T-helper 2 cell treated with Interferon-gamma antibody and Interleukin-4, amounts not matched to agents 5 μg/mL and 100 μg/mL, for 36 hours (primary cell): ENCODE results near the gene EXOC4.

Source experiments
- DNase-seq: peaks from one replicate; pipeline ENCODE4 v3.0.0; 2021; ENCODE audit warnings: low spot score
- H3K27ac Mint-ChIP-seq: one replicate; pipeline ENCODE4 v1.8.0; 2021; ENCODE audit warnings: mild to moderate bottlenecking, mixed read lengths
- H3K27me3 Mint-ChIP-seq: one replicate; pipeline ENCODE4 v1.8.0; 2021; ENCODE audit warnings: low read depth, mixed read lengths
- H3K36me3 Mint-ChIP-seq: one replicate; pipeline ENCODE4 v1.8.0; 2021; ENCODE audit warnings: low read depth, mixed read lengths
- H3K4me1 Mint-ChIP-seq: one replicate; pipeline ENCODE4 v1.8.0; 2021; ENCODE audit warnings: low read depth, mixed read lengths
- H3K4me3 Mint-ChIP-seq: one replicate; pipeline ENCODE4 v1.8.0; 2022; ENCODE audit warnings: mild to moderate bottlenecking, moderate library complexity, mixed read lengths
- H3K9me3 Mint-ChIP-seq: one replicate; pipeline ENCODE4 v1.8.0; 2021; ENCODE audit warnings: mixed read lengths

The EXOC4 gene

GRCh38 chr7:133445617-133446016 is 192.7 kb downstream of the EXOC4 start:
- Mint-ChIP-seq H3K36me3 (peaks cover 5% of the 10 kb centered on the region), H3K27ac (no peak overlapping the region), H3K4me3 (no peak overlapping the region), H3K9me3 (no peaks in the 10 kb centered on the region), H3K27me3 (no peaks in the 10 kb centered on the region), H3K4me1 (peaks cover 2% of the 10 kb centered on the region)
- DNase-seq, result no peak

- Mint-ChIP-seq H3K36me3 (no peaks in the 10 kb centered on the region), H3K27me3 (no peaks in the 10 kb centered on the region), H3K27ac (no peak overlapping the region), H3K4me3 (no peak overlapping the region), H3K9me3 (no peaks in the 10 kb centered on the region), H3K4me1 (peaks cover 9% of the 10 kb centered on the region)
- no peak for DNase-seq
Observed at GRCh38 chr7:133448012-133448411, 195.1 kb downstream of the EXOC4 start.

DNA sequence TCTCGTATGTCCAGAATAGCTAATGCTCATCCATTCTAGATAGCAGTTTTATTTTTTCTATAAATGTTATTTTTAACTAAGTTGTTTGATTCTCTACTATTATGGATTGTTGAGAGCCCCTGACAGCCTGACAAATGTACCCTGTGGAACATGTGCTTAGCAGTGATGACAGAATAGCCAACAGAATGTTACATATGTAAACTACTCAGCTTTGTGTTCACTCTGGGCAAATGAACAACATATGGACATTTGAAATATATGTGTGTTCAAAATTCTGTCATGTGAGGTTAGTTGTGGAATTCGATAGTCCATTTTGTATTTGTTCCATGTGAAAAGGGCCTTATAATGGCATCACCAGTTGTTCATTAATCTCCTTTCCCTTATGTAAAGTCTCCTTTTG is 199.7 kb downstream of the EXOC4 start:
- H3K36me3 Mint-ChIP-seq, result peaks cover 3% of the 10 kb centered on the region
- H3K9me3 Mint-ChIP-seq, result no peaks in the 10 kb centered on the region
- H3K4me1 Mint-ChIP-seq, result peaks cover 11% of the 10 kb centered on the region
- no peak overlapping the region for H3K27ac Mint-ChIP-seq
- DNase-seq, result no peak
- no peak overlapping the region for H3K4me3 Mint-ChIP-seq
- no peaks in the 10 kb centered on the region for H3K27me3 Mint-ChIP-seq

- Mint-ChIP-seq H3K27ac (no peak overlapping the region), H3K36me3 (peaks cover 5% of the 10 kb centered on the region), H3K9me3 (no peaks in the 10 kb centered on the region), H3K4me1 (peaks cover 23% of the 10 kb centered on the region), H3K27me3 (no peaks in the 10 kb centered on the region), H3K4me3 (no peak overlapping the region)
- no peak for DNase-seq
Observed at GRCh38 chr7:133458688-133459087, 205.8 kb downstream of the EXOC4 start.

GRCh38 chr7:133461421-133461820 is 208.5 kb downstream of the EXOC4 start:
- peaks cover 23% of the 10 kb centered on the region for H3K4me1 Mint-ChIP-seq
- H3K27me3 Mint-ChIP-seq, result no peaks in the 10 kb centered on the region
- H3K9me3 Mint-ChIP-seq, result peaks cover 17% of the 10 kb centered on the region
- peaks cover 21% of the 10 kb centered on the region for H3K36me3 Mint-ChIP-seq
- peak overlapping the region; percentile 28 for H3K27ac Mint-ChIP-seq
- H3K4me3 Mint-ChIP-seq, result peak overlapping the region; percentile 30
- no peak for DNase-seq

GRCh38 chr7:133475655-133476054 is 222.8 kb downstream of the EXOC4 start:
- Mint-ChIP-seq H3K36me3 (peaks cover 41% of the 10 kb centered on the region), H3K4me1 (peaks cover 28% of the 10 kb centered on the region), H3K9me3 (peaks cover 12% of the 10 kb centered on the region), H3K4me3 (no peak overlapping the region), H3K27ac (no peak overlapping the region), H3K27me3 (no peaks in the 10 kb centered on the region)
- DNase-seq, result no peak

- Mint-ChIP-seq H3K27ac (no peak overlapping the region), H3K4me1 (peaks cover 41% of the 10 kb centered on the region), H3K27me3 (no peaks in the 10 kb centered on the region), H3K9me3 (peaks cover 12% of the 10 kb centered on the region), H3K36me3 (peaks cover 38% of the 10 kb centered on the region), H3K4me3 (no peak overlapping the region)
- no peak for DNase-seq
Observed at GRCh38 chr7:133477791-133478190, 224.9 kb downstream of the EXOC4 start.

DNA sequence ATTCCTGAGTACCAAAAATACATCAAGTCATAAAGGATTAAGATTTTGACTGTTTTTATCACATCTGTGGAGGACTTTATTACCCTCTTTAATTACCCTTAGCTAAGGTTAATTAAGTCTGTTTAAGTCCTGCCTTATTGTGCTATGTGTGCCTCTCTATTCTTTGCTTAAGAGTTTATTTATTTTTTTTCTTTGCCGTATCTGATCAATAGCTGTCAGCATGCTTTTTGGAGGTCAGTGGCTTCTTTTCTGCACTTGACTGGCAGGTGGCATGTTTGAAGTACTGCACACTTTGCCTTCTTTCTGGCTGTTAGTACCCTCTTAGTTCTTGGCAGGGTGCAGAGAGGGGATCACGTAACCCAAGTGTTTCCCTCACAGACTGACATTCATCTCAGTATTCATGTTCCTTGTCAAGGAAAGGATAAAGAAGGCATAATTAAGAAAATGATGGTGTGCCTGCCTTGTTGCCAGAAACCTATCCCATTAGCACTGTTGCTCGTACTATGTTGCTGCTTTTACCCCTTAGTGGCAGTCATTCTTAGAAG is 225.8 kb downstream of the EXOC4 start:
- H3K36me3 Mint-ChIP-seq, result peaks cover 38% of the 10 kb centered on the region
- H3K9me3 Mint-ChIP-seq, result peaks cover 8% of the 10 kb centered on the region
- no peak overlapping the region for H3K4me3 Mint-ChIP-seq
- H3K27ac Mint-ChIP-seq, result peak overlapping the region; percentile 26
- no peak for DNase-seq
- H3K4me1 Mint-ChIP-seq, result peaks cover 45% of the 10 kb centered on the region
- H3K27me3 Mint-ChIP-seq, result no peaks in the 10 kb centered on the region

DNA sequence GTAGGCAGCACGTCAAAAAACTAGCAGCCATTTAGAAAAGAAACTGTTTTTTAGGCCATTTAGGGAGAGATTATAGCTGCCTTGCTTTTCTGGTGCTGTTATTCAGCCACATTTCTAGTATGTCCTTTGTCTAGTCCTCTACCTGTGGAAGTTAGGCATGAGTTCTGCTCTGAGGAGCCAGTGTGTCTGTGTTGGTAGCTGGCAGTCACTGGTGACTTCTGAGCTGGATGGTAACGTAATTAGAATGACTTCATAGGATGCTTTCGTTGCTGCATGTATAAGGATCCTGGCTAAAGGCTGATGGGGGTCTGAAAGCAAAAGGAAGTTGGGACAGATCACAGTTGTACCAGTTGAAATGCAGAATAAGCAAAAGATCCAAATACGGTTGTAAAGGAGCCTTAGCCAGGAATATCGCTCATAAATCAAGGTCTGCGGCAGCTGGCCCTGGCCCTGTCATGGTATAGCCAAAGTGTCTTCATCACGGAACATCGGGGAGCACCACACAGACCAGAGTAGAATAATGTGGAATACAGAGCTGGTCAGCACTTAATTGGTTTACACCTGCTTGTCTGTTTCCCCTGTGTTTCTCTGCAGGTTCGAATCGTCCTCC is 226.7 kb downstream of the EXOC4 start:
- DNase-seq, result no peak
- Mint-ChIP-seq H3K27ac (no peak overlapping the region), H3K9me3 (peaks cover 8% of the 10 kb centered on the region), H3K27me3 (no peaks in the 10 kb centered on the region), H3K4me1 (peaks cover 53% of the 10 kb centered on the region), H3K4me3 (no peak overlapping the region), H3K36me3 (peaks cover 38% of the 10 kb centered on the region)

DNA sequence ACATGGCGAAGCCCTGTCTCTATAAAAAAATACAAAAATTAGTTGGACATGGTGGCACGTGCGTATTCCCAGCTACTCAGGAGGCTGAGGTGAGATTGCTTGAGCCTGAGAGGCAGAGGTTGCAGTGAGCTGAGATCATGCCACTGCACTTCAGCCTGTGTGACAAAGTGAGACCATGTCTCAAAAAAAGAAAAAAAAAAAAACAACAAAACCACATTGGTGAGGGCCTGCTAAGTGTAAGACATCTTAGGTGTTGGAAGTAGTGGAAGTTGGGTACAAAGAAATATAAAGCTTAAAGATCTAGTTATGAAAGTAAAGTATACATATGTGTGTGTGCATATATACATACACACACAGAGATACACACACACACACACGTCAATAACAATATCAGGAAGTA is 228.0 kb downstream of the EXOC4 start:
- no peaks in the 10 kb centered on the region for H3K27me3 Mint-ChIP-seq
- peaks cover 12% of the 10 kb centered on the region for H3K9me3 Mint-ChIP-seq
- peak overlapping the region; percentile 84 for H3K4me3 Mint-ChIP-seq
- peaks cover 61% of the 10 kb centered on the region for H3K4me1 Mint-ChIP-seq
- no peak for DNase-seq
- H3K36me3 Mint-ChIP-seq, result peaks cover 46% of the 10 kb centered on the region
- H3K27ac Mint-ChIP-seq, result peak overlapping the region; percentile 20

- Mint-ChIP-seq H3K4me1 (peaks cover 63% of the 10 kb centered on the region), H3K27ac (peak overlapping the region; percentile 50), H3K4me3 (peak overlapping the region; percentile 84), H3K36me3 (peaks cover 44% of the 10 kb centered on the region), H3K9me3 (peaks cover 12% of the 10 kb centered on the region), H3K27me3 (no peaks in the 10 kb centered on the region)
- DNase-seq, result no peak
Observed at GRCh38 chr7:133481676-133482075, 228.8 kb downstream of the EXOC4 start.

DNA sequence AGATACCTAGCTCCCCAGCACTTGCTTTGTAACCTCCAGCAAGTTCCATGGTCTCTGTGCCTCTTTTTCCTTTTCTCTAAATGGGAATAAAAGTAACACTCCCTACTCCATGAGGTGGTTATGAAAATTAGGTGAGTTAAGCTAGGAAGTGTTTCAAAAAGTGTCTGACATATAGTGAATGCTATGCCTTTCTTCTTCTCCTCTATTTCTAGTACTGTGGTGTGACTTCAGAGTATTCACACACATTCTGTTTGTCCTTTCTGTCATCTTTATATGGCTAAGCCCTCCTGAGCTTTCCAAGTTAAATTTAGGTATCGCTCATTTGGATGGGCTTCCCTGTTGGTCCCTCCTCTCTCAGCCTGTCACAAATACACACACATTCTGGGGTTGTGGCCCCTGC is 229.7 kb downstream of the EXOC4 start:
- H3K36me3 Mint-ChIP-seq, result peaks cover 37% of the 10 kb centered on the region
- peak overlapping the region; percentile 84 for H3K4me3 Mint-ChIP-seq
- no peak for DNase-seq
- peak overlapping the region; percentile 88 for H3K27ac Mint-ChIP-seq
- no peaks in the 10 kb centered on the region for H3K27me3 Mint-ChIP-seq
- peaks cover 4% of the 10 kb centered on the region for H3K9me3 Mint-ChIP-seq
- peaks cover 54% of the 10 kb centered on the region for H3K4me1 Mint-ChIP-seq

GRCh38 chr7:133484086-133484485 is 231.2 kb downstream of the EXOC4 start:
- H3K27ac Mint-ChIP-seq, result peak overlapping the region; percentile 88
- peaks cover 37% of the 10 kb centered on the region for H3K36me3 Mint-ChIP-seq
- H3K4me3 Mint-ChIP-seq, result peak overlapping the region; percentile 84
- peaks cover 53% of the 10 kb centered on the region for H3K4me1 Mint-ChIP-seq
- H3K9me3 Mint-ChIP-seq, result peaks cover 9% of the 10 kb centered on the region
- peak; percentile 73 for DNase-seq
- no peaks in the 10 kb centered on the region for H3K27me3 Mint-ChIP-seq

GRCh38 chr7:133489906-133490305 is 237.0 kb downstream of the EXOC4 start:
- H3K4me1 Mint-ChIP-seq, result peaks cover 54% of the 10 kb centered on the region
- H3K27me3 Mint-ChIP-seq, result no peaks in the 10 kb centered on the region
- peaks cover 26% of the 10 kb centered on the region for H3K36me3 Mint-ChIP-seq
- peaks cover 25% of the 10 kb centered on the region for H3K9me3 Mint-ChIP-seq
- H3K4me3 Mint-ChIP-seq, result peak overlapping the region; percentile 51
- DNase-seq, result no peak
- peak overlapping the region; percentile 81 for H3K27ac Mint-ChIP-seq

- Mint-ChIP-seq H3K4me3 (peak overlapping the region; percentile 41), H3K27ac (peak overlapping the region; percentile 83), H3K27me3 (no peaks in the 10 kb centered on the region)
Observed at GRCh38 chr7:133491201-133491691, 238.4 kb downstream of the EXOC4 start.

More at GRCh38 chr7:133491201-133491691, 238.4 kb downstream of the EXOC4 start:
- peaks cover 44% of the 10 kb centered on the region for H3K4me1 Mint-ChIP-seq
- peaks cover 26% of the 10 kb centered on the region for H3K9me3 Mint-ChIP-seq
- H3K36me3 Mint-ChIP-seq, result peaks cover 21% of the 10 kb centered on the region
- DNase-seq, result peak; percentile 63
